HepG2 (cell line): ENCODE data around the gene TALDO1. TPM values are rescaled to one million over a fixed set of nuclear protein-coding genes. Genes with fewer than 3 reads are reported as not detected.

Experiments
- ATAC-seq: fragments of 200-7000 bp; cut with Tn5 transposase; 3 replicates; pipeline ENCODE4 v1.9.1; 2020; ENCODE audit warnings: mild to moderate bottlenecking, moderate library complexity
- BruUV-seq: library from RNA; stranded (reverse); fragments of 400-500 nt; replicated peaks from 2 replicates; lab custom pipeline; 2021; lab: Mats Ljungman, UMichigan
- CTCF ChIA-PET: fragments of 300-600 bp; formaldehyde crosslinking; extraction: SDS; loops from one replicate; lab custom pipeline; 2021; ENCODE audit warnings: low total read pairs, inconsistent platforms, low intra/inter-chr PET ratio; lab: Yijun Ruan, JAX
- POLR2A ChIA-PET: fragments of 350-600 bp; sonication (Branson Sonifier 250); formaldehyde crosslinking; loops from one replicate; lab custom pipeline; 2020; ENCODE audit warnings: antibody characterized with exemption, inconsistent platforms; lab: Yijun Ruan, JAX
- DNase-seq: peaks from one replicate; pipeline ENCODE4 v3.0.0-alpha.2; 2015; ENCODE audit warnings: low spot score
- FAIRE-seq: peaks from 3 replicates; lab custom pipeline; 2011; peaks lifted over from hg19 to GRCh38; lab: Jason Lieb, UNC
- H2AFZ ChIP-seq: one replicate; pipeline ENCODE4 v1.6.1; 2011; ENCODE audit warnings: low read length, inconsistent platforms
- H3K27ac ChIP-seq: fragments of 300-600 bp; 3 replicates; pipeline ENCODE4 v1.8.0; 2011; ENCODE audit warnings: mixed run types, mild to moderate bottlenecking, mixed read lengths, low read length, inconsistent platforms; ENCODE audit not compliant: insufficient read depth; ENCODE audit errors: extremely low read length
- H3K27me3 ChIP-seq, 2 experiments: fragments of 200-600 bp in 1 of 2; 2 replicates in 1 of 2; 3 replicates in 1 of 2; pipeline versions ENCODE4 v1.6.0 to v1.8.0; 2011; ENCODE audit warnings: low read length in 2 of 2, mild to moderate bottlenecking in 2 of 2, moderate library complexity in 2 of 2, inconsistent platforms in 1 of 2; ENCODE audit not compliant: insufficient read depth in 2 of 2, control insufficient read depth in 1 of 2
- H3K36me3 ChIP-seq, 2 experiments: fragments of 200-600 bp in 1 of 2; replicated peaks in 1 of 2; 2 replicates in 1 of 2; 3 replicates in 1 of 2; pipeline versions ENCODE4 v1.5.1 to v1.8.0; 2011; ENCODE audit warnings: low read length in 2 of 2, inconsistent platforms in 1 of 2; ENCODE audit not compliant: insufficient read depth in 2 of 2, control insufficient read depth in 1 of 2
- H3K4me1 ChIP-seq: 2 replicates; pipeline ENCODE4 v1.5.1; 2012; ENCODE audit warnings: low read length, inconsistent platforms; ENCODE audit not compliant: insufficient read depth
- H3K4me2 ChIP-seq: 2 replicates; pipeline ENCODE4 v1.6.0; 2011; ENCODE audit warnings: low read depth, low read length, inconsistent platforms
- H3K4me3 ChIP-seq, 3 experiments: fragments of 200-600 bp in 1 of 3; sonication (generic), shearing (Covaris generic) in 1 of 3; replicated peaks in 1 of 3; 2 replicates each; pipeline ENCODE4 v1.5.1; 2011 to 2016; ENCODE audit warnings: low read length in 3 of 3, inconsistent platforms in 2 of 3, low read depth in 2 of 3, mild to moderate bottlenecking in 2 of 3, control low read depth in 1 of 3, mixed read lengths in 1 of 3; ENCODE audit not compliant: insufficient read depth in 1 of 3
- H3K79me2 ChIP-seq: one replicate; pipeline ENCODE4 v1.6.1; 2011; ENCODE audit warnings: low read length, inconsistent platforms; ENCODE audit not compliant: insufficient read depth
- H3K9ac ChIP-seq: 2 replicates; pipeline ENCODE4 v1.6.0; 2011; ENCODE audit warnings: mild to moderate bottlenecking, low read depth, low read length, inconsistent platforms; ENCODE audit not compliant: insufficient read depth
- H3K9me3 ChIP-seq: 2 replicates; pipeline ENCODE4 v1.5.1; 2012; ENCODE audit warnings: mild to moderate bottlenecking, low read length
- H4K20me1 ChIP-seq: 2 replicates; pipeline ENCODE4 v1.6.0; 2011; ENCODE audit warnings: inconsistent platforms, mild to moderate bottlenecking, low read length, moderate library complexity; ENCODE audit not compliant: insufficient read depth
- CBX5 ChIP-seq: sonication (generic); formaldehyde crosslinking; IDR thresholded peaks from 2 replicates; pipeline ENCODE4 v1.4.0; 2020; ENCODE audit warnings: missing genetic modification reagents, borderline replicate concordance
- CEBPB ChIP-seq: IDR thresholded peaks from 2 replicates; pipeline ENCODE4 v1.6.1; 2011; ENCODE audit warnings: low read depth, low read length, improper control_type of control experiment, borderline replicate concordance
- E2F2 ChIP-seq: sonication (generic); formaldehyde crosslinking; IDR thresholded peaks from 2 replicates; pipeline ENCODE4 v1.4.0; 2020; ENCODE audit warnings: missing genetic modification reagents, borderline replicate concordance
- EHMT2 ChIP-seq: fragments of 200-600 bp; sonication (generic); IDR thresholded peaks from 2 replicates; pipeline ENCODE4 v1.7.0; 2017; ENCODE audit warnings: antibody characterized with exemption, low read depth, low read length, borderline replicate concordance
- FIP1L1 ChIP-seq: fragments of 200-400 bp; formaldehyde crosslinking; IDR thresholded peaks from 2 replicates; pipeline ENCODE4 v1.6.1; 2018; ENCODE audit warnings: low read depth, mild to moderate bottlenecking, low read length, moderate library complexity, borderline replicate concordance; ENCODE audit not compliant: insufficient read depth
- HDAC6 ChIP-seq: fragments of 200-600 bp; sonication (generic); IDR thresholded peaks from 2 replicates; pipeline ENCODE4 v1.7.0; 2017; ENCODE audit warnings: mild to moderate bottlenecking, antibody characterized with exemption, low read length, low read depth
- HNF4A ChIP-seq: sonication (generic); formaldehyde crosslinking; IDR thresholded peaks from 2 replicates; pipeline ENCODE4 v1.4.0; 2020; ENCODE audit warnings: missing genetic modification reagents
- MTA3 ChIP-seq: sonication (generic); formaldehyde crosslinking; IDR thresholded peaks from 2 replicates; pipeline ENCODE4 v1.4.0; 2020; ENCODE audit warnings: missing genetic modification reagents
- ZBTB26 ChIP-seq: IDR thresholded peaks from 2 replicates; pipeline ENCODE4 v1.6.1; 2016; ENCODE audit warnings: missing compliant biosample characterization, missing genetic modification reagents, borderline replicate concordance
- ZNF629 ChIP-seq: sonication (generic); formaldehyde crosslinking; conservative IDR thresholded peaks from 2 replicates; pipeline ENCODE4 v1.5.0; 2020; ENCODE audit warnings: missing genetic modification reagents
- ZNF839 ChIP-seq: sonication (generic); formaldehyde crosslinking; IDR thresholded peaks from 2 replicates; pipeline ENCODE4 v1.4.0; 2020; ENCODE audit warnings: missing genetic modification reagents, mild to moderate bottlenecking, borderline replicate concordance
- WGBS: methylation state at CpG from one replicate; pipeline ENCODE4 v1.1.6; 2017; ENCODE audit warnings: low lambda C conversion rate; 5-methylcytosine and 5-hydroxymethylcytosine counted together
- in situ Hi-C: cut with HindIII; loops from 2 replicates; pipeline ENCODE4 v1.10.0; 2017; ENCODE audit warnings: low pct_unique_long_range_greater_than_20kb; ENCODE audit not compliant: extremely low pct_ligation_motif_present
- intact Hi-C: fragments of 100-400 bp; cut with micrococcal nuclease; formaldehyde crosslinking; loops from one replicate; pipeline ENCODE4 v1.10.0; 2022; ENCODE audit not compliant: unreplicated experiment
- polyA plus RNA-seq, 8 experiments: library from polyadenylated mRNA; depleted of rRNA in 3 of 8; stranded (reverse) in 7 of 8; unstranded in 1 of 8; fragments of >200 nt; fragmentation: Illumina TruSeq in 4 of 8; extraction: Trizol in 4 of 8; gene quantifications; 2 replicates each; pipeline versions ENCODE4 v1.2.1 to v1.2.3, GENCODE V29; 2011 to 2016; ENCODE audit warnings: low read depth in 4 of 8, missing spikeins in 1 of 8, mixed read lengths in 1 of 8; ENCODE audit not compliant: insufficient read depth in 1 of 8
- total RNA-seq, 5 experiments: library from RNA; depleted of rRNA; stranded (reverse); fragments of >200 nt; fragmentation: Illumina TruSeq; extraction: Trizol; gene quantifications; 2 replicates each; pipeline ENCODE4 v1.2.3, GENCODE V29; 2016; ENCODE audit warnings: low read depth in 1 of 5
- TF ChIP-seq, protein P1 (sequence below): sonication (generic); formaldehyde crosslinking; IDR thresholded peaks from 2 replicates; pipeline ENCODE4 v1.4.0; 2020; ENCODE audit warnings: missing genetic modification reagents
- TF ChIP-seq, protein P2 (sequence below): IDR thresholded peaks from 2 replicates; pipeline ENCODE4 v1.6.1; 2016
- TF ChIP-seq, protein P3 (sequence below): sonication (generic); formaldehyde crosslinking; IDR thresholded peaks from 2 replicates; pipeline ENCODE4 v1.4.0; 2020; ENCODE audit warnings: missing genetic modification reagents

The TALDO1 gene
- total and polyA plus RNA-seq, 2 of the 13 experiments (the other 11 are each of a cell fraction or from before 2014, with no cell fraction given), result 107 to 240 TPM

GRCh38 chr11:809287-810039, 62.2 kb downstream of the TALDO1 start, which contains the start of gene RPLP2:
Gene RPLP2 (plus strand): TSS chr11:809967. CDS start chr11:810235, 268 bp downstream.
- BruUV-seq, result no TSS peak
- Histone ChIP-seq H3K9me3 (no peaks in the 10 kb centered on the region), H3K4me1 (peaks cover 52% of the 10 kb centered on the region), H3K36me3 (peaks cover 19 to 27% of the 10 kb centered on the region in 2 experiments), H3K79me2 (peaks cover 36% of the 10 kb centered on the region), H2AFZ (no peak within 1 kb of the TSS), H4K20me1 (peaks cover 24% of the 10 kb centered on the region), H3K4me2 (peak within 1 kb of the TSS; percentile 97), H3K4me3 (peak within 1 kb of the TSS; percentile 97 to 100 (median 99)), H3K27ac (peak within 1 kb of the TSS; percentile 95), H3K9ac (peak within 1 kb of the TSS; percentile 98), H3K27me3 (no peaks in the 10 kb centered on the region; a peak in 1 of 5 replicates)
- POLR2A ChIA-PET, result interaction anchor here (0.6 to 2.7 kb wide), 20 partner anchors 10 to 364 kb away, joined by 3 to 127 read pairs (median 5); partner anchors contain the start of genes CEND1, CRACR2B, EPS8L2 and GATD1
- in situ Hi-C loops, result no loop called here
- peak; percentile 60 for FAIRE-seq
- peak; percentile 93 for DNase-seq
- ATAC-seq, result peak; percentile 82
- intact Hi-C loops, result loop anchor here (5.0 kb wide), 1 partner anchor 33 kb away; the partner anchor contains the start of genes POLR2L and TSPAN4
- 0% methylated on average over 2 of the region's 81 CpGs for WGBS
- CTCF ChIA-PET, result no interaction called here
- TF ChIP-seq EHMT2 (no peak), CEBPB (no peak), HNF4A (CRISPR knock-in tag) (no peak; the same call in 1 of the 2 replicates), ZNF629 (CRISPR knock-in tag) (peak; percentile 7; the same call in 1 of the 2 replicates), CBX5 (no peak), ZNF839 (peak; percentile 91), MTA3 (no peak), E2F2 (CRISPR knock-in tag) (0 out of 2 replicates have a peak, but pooled peaks have one; percentile 53), FIP1L1 (no peak), HDAC6 (no peak), ZBTB26 (CRISPR knock-in tag) (no peak; the same call in none of the 2 replicates)
- TF ChIP-seq, protein P1, sequence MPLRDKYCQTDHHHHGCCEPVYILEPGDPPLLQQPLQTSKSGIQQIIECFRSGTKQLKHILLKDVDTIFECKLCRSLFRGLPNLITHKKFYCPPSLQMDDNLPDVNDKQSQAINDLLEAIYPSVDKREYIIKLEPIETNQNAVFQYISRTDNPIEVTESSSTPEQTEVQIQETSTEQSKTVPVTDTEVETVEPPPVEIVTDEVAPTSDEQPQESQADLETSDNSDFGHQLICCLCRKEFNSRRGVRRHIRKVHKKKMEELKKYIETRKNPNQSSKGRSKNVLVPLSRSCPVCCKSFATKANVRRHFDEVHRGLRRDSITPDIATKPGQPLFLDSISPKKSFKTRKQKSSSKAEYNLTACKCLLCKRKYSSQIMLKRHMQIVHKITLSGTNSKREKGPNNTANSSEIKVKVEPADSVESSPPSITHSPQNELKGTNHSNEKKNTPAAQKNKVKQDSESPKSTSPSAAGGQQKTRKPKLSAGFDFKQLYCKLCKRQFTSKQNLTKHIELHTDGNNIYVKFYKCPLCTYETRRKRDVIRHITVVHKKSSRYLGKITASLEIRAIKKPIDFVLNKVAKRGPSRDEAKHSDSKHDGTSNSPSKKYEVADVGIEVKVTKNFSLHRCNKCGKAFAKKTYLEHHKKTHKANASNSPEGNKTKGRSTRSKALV (CRISPR knock-in tag), result no peak; the same call in 1 of the 2 replicates
- TF ChIP-seq, protein P2, sequence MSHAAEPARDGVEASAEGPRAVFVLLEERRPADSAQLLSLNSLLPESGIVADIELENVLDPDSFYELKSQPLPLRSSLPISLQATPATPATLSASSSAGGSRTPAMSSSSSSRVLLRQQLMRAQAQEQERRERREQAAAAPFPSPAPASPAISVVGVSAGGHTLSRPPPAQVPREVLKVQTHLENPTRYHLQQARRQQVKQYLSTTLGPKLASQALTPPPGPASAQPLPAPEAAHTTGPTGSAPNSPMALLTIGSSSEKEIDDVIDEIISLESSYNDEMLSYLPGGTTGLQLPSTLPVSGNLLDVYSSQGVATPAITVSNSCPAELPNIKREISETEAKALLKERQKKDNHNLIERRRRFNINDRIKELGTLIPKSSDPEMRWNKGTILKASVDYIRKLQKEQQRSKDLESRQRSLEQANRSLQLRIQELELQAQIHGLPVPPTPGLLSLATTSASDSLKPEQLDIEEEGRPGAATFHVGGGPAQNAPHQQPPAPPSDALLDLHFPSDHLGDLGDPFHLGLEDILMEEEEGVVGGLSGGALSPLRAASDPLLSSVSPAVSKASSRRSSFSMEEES (CRISPR knock-in tag), result no peak; the same call in 1 of the 2 replicates
- TF ChIP-seq, protein P3, sequence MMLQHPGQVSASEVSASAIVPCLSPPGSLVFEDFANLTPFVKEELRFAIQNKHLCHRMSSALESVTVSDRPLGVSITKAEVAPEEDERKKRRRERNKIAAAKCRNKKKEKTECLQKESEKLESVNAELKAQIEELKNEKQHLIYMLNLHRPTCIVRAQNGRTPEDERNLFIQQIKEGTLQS (CRISPR knock-in tag), result no peak; the same call in 1 of the 2 replicates
